ENCODE data around the gene NAXD.
"Not testable (repeated sequence)": the region's sequence is repeated elsewhere in the genome, so short reads cannot be mapped to it uniquely, and the experiment has no call there.

Gene NAXD

DNA sequence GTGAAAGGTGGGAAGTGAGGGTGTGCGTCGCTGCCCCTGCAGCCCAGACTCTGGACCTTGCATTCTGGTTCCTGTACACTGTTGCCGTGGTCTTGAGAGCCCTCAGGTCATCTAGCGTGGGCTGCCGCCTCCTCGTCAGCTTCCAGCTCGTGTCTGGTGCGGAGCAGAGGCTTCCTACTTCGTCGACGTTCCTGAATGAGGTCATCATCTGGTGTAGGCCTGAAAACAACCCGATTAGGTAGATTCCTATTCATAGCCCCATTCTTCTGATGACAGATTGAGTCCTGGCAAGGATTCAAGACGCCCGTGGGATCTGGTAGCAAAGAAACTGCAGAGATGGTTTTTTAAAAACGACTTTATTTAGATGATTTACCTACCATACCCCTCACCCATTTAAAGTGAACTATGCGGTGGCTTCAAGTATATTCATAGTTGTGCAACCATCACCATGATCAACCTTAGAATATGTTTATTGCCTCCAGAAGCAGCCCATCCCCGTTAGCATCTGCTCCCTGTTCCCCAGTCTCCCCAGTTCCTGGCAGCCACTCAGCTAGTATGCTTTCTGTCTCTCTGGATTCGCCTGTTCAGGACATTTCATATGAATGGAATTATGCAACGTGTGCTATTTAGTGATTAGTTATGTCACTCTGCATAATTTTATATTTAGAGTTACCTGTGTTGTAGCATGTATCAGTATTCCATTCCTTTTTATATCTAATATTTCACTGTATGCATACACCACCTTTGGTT, 13.8 kb downstream of the NAXD start:
- no peak for ATAC-seq
- DNase-seq, result no peak

DNA sequence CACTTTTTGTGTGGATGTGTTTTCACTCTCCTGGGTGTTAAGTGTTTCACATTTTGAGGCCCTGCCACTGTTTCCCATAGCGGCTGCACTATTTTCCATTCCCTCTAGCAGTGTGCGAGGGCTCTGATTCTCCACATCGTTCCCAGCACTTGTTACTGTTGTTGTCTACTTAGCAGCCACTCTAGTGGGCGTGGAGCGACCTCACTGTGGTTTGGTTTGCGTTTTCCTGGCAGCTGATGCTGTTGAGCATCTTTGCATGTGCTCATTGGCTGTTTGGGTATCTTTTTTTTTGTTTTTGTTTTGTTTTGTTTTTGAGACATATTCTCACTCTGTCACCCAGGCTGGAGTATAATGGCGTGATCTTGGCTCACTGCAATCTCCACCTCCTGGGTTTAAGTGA, 14.4 kb downstream of the NAXD start:
- peak; percentile 39 for DNase-seq

DNA sequence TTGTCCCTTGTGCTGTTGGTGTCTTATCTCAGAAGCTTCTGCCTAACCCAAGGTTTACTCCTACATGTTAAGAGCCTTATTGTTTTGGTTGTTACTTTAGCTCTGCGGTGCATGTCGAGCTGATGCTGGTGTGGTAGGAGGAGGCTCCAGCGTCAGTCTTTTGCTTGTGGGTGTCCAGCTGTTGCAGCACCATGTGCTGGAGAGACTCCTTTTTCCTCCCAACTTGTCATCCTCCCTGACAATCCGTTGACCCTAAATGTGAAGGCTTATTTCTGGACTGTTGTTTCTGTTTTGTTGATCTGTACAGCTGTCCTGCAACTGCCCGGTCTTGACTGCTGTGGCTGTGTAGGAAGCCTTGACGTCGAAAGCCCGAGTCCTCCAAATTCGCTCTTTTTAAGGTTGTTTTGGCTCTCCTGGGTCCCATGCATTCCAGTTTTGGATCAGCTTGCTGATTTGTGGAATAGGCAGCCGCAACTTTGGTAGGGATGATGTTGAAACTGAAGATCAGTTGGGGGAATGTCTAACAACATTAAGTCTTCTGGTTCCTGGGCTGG, 15.3 kb downstream of the NAXD start:
- ATAC-seq, result no peak
- no peak for DNase-seq

More for the DNA sequence above, 14.4 kb downstream of the NAXD start:
- ATAC-seq, result peak; percentile 44

DNA sequence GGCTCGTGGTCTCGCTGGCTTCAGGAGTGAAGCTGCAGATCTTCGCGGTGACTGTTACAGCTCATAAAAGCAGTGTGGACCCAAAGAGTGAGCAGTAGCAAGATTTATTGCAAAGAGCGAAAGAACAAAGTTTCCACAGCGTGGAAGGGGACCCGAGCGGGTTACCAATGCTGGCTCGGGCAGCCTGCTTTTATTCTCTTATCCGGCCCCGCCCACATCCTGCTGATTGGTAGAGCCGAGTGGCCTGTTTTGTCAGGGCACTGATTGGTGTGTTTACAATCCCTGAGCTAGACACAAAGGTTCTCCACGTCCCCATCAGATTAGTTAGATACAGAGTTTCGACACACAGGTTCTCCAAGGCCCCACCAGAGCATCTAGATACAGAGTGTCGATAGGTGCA, 16.9 kb downstream of the NAXD start:
- not testable (repeated sequence) for DNase-seq, ATAC-seq

DNA sequence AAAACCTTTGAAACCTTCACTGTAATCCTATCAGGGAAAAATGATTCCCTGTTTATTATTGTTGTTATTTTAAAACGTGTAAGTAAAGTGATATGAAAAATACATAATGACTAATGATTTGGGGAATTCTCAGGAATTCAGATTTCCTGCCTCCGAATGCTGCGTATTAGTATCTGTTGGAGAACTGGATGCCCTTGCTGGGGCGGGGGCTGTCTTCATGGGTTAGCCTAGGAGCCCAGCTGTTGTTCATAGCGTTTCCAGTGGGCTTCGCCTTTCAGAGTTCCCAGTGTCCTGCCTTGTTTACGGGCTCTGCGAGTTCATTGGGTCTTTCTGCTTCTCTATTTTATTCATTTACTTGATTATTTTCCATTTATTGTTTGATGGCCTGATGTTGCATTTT, 18.4 kb downstream of the NAXD start:
- no peak for DNase-seq
- ATAC-seq, result no peak

DNA sequence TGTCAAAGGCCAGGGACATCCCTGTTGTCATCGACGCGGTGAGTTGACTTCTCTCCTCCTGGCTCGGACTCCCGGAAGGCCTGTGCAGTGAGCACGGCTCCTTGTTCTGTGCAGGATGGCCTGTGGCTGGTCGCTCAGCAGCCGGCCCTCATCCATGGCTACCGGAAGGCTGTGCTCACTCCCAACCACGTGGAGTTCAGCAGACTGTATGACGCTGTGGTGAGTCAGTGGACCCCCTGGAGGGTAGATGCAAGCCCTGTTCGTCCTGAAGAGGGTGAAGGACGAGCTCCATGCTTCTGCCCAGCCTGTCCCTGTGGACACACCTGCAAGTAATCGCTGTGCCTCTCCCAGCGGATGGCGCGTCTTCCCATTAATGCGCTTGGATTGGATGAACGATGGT, 19.2 kb downstream of the NAXD start:
- ATAC-seq (no peak), DNase-seq (no peak)

DNA sequence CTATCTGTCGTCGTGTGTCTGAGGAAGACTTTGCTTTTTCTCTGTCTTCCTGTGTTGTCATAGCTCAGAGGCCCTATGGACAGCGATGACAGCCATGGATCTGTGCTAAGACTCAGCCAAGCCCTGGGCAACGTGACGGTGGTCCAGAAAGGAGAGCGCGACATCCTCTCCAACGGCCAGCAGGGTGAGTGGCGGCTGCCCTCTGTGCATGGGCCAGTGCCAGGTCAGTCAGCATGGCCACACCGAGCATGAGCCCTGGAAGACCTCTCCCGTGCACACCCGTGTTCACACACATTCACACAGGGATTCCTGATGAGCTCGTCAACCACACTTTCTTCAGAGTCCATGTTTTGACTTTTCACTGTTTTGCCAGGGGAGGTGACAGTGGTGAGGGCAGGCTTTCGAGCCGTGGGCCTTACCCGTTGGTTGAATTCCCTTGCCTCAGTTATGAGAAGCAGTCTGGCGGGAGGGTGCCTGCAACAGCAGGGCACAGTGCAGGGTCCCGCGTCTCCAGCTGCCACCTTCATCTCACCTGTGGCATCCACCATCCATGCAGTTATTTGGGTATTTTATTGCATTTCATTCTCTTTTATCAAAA, 20.2 kb downstream of the NAXD start:
- ATAC-seq (no peak), DNase-seq (no peak)

DNA sequence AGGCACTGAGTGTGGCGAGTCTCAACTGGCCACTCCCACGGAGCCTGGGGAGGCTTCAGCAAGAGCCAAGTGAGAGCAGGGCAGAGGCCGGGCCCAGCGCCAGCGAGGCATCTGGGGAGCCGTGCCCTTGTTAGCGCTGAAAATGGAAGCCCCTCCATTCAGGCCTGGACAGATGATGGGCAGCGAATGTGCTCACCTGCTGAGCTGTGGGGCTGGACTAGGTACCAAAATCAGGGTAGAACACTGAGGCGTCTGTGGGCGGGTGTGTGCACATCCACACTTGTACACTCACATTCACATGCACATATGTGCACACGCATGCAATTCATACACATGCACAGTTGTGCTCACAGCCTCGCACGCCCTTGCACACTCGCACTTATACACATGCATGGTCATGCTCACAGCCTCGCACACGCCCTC, 20.7 kb downstream of the NAXD start:
- ATAC-seq (no peak), DNase-seq (no peak)

DNA sequence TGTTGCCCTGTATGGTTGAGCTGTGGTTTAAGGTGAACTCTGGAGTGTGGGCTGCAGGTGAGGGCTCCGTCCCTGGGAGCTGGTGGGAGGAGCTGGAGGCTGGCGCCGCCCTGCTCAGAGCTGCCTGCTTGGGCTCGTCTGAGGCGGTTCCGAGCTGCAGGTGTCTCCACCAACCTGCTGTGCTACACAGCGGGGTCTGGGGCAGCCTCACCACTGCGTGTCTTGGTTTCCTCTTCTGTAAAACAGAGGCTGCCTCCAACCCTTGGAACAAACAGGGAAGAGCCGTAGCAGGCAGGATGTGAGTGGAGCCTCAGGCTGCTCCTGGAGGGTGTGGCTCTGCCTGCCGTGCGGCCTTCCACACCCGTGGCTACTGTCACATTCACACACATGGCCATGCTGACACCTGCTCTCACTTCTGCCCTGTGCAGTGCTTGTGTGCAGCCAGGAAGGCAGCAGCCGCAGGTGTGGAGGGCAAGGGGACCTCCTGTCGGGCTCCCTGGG, 21.4 kb downstream of the NAXD start:
- ATAC-seq, result no peak
- DNase-seq, result no peak

DNA sequence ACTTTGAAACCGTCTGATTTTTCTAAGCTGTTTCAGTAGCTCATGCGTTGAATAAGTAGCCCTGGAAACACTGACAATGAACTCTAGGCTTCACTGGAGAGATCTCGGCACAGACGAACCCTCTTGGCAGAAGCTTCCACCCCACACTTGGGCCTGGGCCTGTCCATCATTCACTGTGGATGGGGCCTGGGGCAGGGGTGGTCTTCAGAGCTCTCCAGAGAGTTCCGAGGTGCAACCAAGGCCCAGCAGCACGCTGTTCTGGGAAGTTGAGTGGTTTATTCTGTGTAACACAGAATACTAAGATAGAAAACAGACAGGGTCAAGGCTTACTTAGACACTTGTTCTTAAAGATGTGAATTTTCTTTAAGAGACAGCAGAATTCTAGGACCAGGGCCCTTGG, 21.9 kb downstream of the NAXD start:
- ATAC-seq, result no peak
- DNase-seq, result no peak

DNA sequence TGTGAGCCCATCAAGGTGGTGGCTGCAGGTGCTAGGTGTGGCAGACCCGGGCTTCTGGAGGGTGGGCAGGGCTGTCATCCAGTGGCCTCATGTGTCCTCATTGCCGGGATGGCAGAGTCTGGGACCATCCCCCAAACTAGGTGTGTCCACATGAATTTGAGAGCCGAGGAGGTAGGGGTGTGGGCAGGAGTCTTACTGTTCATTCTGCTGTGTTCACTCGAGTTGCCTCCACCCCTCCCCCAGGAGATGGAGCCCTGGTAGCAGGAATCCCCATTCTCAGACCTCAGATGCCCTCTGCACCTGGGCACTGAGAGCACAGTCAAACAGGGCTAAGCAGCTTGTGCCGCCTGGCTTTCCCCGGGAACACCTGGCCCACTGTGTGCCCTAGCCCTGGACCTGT, 22.4 kb downstream of the NAXD start:
- no peak for ATAC-seq

DNA sequence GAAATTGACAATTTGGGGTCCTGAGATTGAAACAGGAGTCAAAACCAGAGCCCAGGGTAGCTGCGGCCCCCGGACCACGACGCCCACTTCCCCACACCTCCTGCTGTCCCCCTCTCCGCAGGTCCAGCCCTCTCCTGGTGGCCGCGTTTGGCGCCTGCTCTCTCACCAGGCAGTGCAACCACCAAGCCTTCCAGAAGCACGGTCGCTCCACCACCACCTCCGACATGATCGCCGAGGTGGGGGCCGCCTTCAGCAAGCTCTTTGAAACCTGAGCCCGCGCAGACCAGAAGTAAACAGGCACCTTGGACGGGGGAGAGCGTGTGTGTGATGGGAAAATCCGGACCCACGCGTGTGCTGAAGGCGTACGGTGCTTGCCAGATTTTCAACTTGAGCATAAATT, 22.9 kb downstream of the NAXD start:
- no peak for ATAC-seq
- no peak for DNase-seq

More for the DNA sequence above, 22.4 kb downstream of the NAXD start:
- no peak for DNase-seq

DNA sequence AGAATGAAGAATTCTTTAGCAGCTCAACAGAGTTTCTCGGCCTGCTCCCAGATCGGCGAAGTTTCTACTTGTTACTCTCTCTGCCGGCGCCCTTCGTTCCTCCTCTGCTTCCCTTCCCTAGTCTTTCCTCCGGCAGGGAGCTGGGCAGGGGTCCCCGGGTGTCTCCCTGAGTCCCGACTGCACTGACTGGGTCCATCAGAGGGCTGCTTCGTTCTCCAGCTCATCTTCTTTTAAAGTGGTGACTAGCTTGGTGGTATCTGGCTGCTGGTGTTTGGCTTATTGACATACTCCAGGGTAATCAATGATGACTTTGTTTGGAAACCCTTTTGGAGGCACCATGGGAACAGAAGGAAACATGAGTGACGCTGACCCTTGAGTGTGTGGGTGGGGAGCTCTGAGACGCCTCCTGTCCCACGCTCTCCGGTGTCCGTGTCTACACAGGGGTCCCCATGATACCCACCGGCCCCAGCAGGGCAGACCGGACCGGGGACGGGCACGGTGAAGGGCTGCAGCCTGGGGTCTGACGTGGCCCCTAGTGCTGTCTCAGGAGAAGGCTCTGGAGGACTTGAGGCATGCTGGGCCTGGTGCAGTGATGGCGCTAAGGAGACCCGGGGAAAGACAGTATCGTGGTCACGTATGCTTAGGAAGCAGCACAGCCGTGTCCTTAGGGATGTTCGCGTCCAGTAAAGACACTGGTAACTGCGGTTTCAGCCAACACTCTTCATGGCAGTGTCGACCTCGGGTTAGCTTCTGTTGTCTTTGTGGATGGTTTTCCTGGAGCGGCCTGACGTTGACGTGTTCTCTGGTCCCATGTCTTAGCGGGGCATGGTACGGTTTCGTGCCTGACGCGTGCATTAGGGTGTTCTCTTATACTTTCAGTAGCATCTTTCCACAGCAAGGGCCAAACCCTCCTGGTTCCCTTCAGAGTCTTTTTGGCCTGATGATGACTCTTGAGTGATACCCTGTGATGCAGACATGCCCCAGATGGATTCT, 23.8 kb downstream of the NAXD start:
- ATAC-seq (no peak), DNase-seq (no peak)

DNA sequence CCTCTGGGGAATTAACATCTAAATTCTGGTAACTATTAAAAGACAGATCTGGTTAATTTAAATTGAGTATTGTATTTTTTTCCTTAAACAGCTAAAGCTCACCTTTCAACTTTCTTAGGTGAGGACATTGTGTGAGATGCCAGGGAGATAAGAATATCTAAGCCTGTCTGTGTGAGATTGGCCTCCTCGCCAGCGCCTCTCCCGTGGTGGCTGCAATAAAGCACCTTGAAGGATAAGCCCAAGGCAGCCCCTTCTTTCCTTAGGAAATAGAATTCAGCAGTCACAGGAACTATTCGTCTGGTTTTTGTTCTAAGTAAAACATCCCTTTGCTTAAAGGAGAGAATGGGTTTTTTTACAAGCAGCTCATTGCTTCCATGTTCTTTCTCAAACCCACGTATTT, 24.6 kb downstream of the NAXD start:
- ATAC-seq (no peak), DNase-seq (no peak)

DNA sequence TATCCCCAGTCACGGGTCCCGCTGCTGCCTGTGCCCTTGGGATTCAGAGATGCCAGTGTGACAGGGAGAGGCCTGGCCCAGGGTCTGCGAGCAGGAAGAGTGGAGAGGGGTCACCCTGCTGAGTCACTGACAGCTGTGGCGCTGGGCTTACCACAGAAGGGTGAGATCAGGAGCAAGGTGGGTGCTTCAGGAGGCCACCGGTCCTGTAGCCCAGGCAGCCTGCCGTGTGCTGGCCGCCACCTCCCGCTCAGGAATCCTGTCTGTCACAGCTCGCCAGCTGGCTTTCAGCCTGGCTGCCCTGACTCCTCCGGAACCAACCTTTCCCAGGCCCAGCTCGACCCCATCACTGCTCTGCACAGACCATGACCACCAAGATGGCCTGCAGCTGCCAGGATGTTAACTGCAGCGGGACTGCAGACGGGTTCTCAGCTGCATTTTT, 25.3 kb downstream of the NAXD start:
- ATAC-seq (no peak), DNase-seq (no peak)

DNA sequence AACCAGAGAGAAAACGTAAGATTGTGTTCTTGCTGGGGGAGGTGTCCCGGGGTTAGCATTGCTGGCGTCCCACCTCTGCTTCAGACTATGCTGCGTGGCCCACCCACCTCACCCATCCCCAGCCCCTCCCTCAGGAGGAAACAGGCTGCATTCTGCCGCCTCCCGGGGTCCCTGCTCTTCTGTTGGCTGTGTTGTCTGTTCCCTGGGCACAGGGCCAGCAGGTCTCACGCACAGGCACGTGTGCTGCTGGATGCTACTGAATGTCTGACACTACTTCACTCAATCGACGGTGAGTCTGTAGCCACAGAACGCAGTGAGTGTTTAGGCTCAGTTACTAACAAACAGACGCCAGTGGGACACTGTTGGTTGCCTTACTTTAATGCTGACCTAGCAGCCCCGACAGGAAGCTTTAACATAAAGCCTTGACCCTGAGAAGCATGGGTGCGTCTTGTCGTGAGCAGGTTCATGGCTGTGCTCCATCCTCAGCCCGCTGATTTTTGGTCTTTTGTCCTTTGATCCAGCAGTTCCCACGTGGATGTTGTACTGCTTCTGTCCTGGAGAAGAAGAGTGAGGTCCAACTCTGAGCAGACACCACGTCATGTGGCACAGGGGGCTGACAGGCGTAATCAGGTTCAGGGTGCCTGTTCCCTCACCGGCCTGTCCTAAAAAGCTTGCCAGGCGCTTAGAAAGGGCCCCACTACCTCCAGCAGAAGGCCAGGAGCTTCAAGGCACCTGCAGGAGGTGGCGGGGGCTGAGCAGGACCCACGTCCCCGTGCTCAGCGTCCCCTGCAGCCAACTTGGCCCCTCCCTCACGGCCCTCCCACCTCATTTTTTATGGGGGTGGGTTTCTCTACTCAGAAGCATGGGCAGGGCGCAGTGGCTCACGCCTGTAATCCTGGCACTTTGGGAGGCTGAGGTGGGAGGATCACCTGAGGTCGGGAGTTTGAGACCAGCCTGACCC, 26.0 kb downstream of the NAXD start:
- no peak for ATAC-seq
- DNase-seq, result no peak

DNA sequence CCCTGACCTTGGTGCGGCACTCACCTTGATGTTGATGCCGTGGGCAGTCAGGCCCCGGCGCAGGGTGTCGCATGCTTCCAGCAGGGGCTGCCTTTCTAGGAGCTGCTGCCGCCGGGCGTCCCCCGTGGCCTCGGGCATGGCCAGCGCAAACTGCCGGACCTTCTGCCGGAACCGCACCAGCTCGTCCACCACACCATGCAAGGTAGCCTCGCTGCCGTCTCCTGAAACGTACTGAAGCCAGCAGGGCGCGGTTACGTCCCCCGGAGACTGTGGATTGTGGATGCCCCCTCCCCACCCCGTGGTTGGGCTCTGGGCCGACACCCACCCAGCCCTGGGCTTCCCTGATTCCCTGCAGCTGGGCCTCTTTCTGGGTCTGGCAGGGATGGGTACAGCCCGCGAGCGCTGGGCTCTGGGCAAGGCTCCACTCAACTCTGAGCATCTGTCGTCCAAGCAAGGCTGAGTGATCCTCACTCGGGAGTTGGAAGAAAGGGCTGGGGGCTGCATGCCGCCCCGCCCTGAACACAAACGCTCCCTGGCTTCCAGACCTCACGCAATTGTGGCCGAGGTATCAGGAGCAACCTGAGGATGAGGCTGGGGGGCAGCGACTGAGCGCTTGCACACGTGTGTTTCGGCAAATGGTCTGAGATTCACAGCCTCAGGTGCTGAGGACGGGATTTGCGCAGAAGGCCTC, 27.1 kb downstream of the NAXD start:
- no peak for DNase-seq
- ATAC-seq, result no peak

DNA sequence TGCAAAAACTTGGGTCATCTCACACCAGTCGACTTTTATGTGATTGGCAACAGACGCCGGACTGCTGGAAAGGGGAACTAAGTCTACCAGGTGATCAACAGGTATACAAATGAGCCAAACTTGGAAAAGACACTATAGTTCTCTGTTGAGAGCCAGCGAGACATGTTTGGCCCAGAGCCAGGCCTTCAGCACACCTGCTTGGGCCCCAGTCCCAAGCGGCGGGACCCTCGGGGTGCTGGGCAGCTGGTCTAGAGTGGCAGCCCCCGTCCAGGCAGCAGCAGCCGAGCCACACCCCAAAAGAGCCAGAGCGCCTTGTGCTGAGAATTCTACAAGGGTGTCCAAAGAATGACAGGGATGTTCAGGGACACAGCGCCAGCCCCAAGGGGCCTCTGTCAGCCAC, 28.0 kb downstream of the NAXD start:
- ATAC-seq, result no peak
- no peak for DNase-seq

DNA sequence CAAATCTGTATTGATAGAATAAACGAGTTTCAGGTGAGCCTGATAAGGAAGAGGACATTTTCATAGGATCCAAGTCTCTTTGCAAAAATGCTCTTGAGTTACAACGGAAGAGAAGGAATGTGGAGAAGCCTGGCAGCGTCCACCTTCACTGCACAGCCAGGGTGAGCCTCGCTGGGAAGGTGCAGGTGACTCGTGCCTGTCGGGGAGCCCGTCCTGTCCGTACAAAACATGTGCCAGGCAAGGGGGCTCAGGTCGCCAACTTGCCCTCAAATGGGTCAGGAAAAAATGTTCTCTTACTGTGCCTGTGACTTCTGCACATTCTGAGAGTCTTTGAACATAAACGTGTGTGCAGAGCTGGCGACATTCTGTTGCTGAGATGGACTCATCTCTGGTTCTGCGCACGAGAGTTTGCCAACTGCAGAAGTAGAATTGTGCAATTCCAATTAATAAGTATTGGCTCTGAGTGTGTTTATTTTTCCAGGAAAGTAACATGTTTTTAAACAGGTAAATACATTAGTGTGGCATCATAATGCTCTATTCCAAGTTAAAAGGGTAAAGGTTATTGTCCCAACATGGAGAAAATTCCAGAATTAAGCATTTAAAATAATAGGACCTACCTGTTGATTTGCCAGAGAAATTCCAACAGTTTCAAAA, 28.6 kb downstream of the NAXD start:
- ATAC-seq, result no peak
- no peak for DNase-seq

Measured in stimulated activated naive CD8-positive, alpha-beta T cell treated with anti-CD3 and anti-CD28 coated beads, Interleukin-15, Interleukin-2, amounts not matched to agents 100 U/mL and 50 U/mL, for 24 hours (primary cell).